ENCODE data around the gene TCF7. TPM values are rescaled to one million over a fixed set of nuclear protein-coding genes. Genes with fewer than 3 reads are reported as not detected.

The TCF7 gene
- total RNA-seq, 2 experiments from 2014 or later: 0.97 to 1.1 TPM

- no peaks in the 10 kb centered on the region for H3K4me1 ChIP-seq (ENCODE audit: insufficient read depth, low read length, poor library complexity, severe bottlenecking)
- H4K20me1 ChIP-seq (ENCODE audit: insufficient read depth, low read length): no peaks in the 10 kb centered on the region
- ChIA-PET POLR2A (interaction anchor here (0.7 to 0.9 kb wide), 2 partner anchors 40 to 43 kb away, joined by 4 read pairs; partner anchors contain the start of gene PPP2CA), CTCF (ENCODE audit: unreplicated experiment) (interaction anchor here (1.7 kb wide), 1 partner anchor 106 kb away, joined by 10 read pairs; no protein-coding TSS in a partner anchor)
- no TSS peak for BruUV-seq (replicated peaks)
- H3K36me3 ChIP-seq (ENCODE audit: insufficient read depth, low read length): no peaks in the 10 kb centered on the region
- TF ChIP-seq CTCF (conservative IDR thresholded peaks at IDR 0.05; ENCODE audit: low read length) (no peak), EZH2phosphoT487 (IDR thresholded peaks at IDR 0.05; ENCODE audit: borderline replicate concordance, low read depth, low read length) (no peak)
- no peaks in the 10 kb centered on the region for H3K9me2 ChIP-seq (ENCODE audit: insufficient read depth, low read length)
- intact Hi-C loops (cut with micrococcal nuclease; ENCODE audit: unreplicated experiment): loop anchor here (5.0 kb wide), 1 partner anchor 404 kb away; no protein-coding TSS in a partner anchor
- no peak for DNase-seq (ENCODE audit: low spot score)
- H3K9me3 ChIP-seq (ENCODE audit: low read length): no peaks in the 10 kb centered on the region
- no peak overlapping the region for H3K4me2 ChIP-seq (ENCODE audit: low read length)
- H2AFZ ChIP-seq (ENCODE audit: low read length): no peak overlapping the region
- no peaks in the 10 kb centered on the region for H3K79me2 ChIP-seq (ENCODE audit: insufficient read depth, low read depth, low read length)
- H3K27ac ChIP-seq (ENCODE audit: low read depth, low read length, poor library complexity, severe bottlenecking): no peak overlapping the region
- H3K4me3 ChIP-seq (ENCODE audit: low read depth, low read length, poor library complexity, severe bottlenecking): no peak overlapping the region
Observed at GRCh38 chr5:134183481-134183880, 69.0 kb downstream of the TCF7 start.

- TF ChIP-seq EZH2phosphoT487 (IDR thresholded peaks at IDR 0.05; ENCODE audit: borderline replicate concordance, low read depth, low read length) (no peak), CTCF (conservative IDR thresholded peaks at IDR 0.05; ENCODE audit: low read length) (peak; percentile 88)
- no peaks in the 10 kb centered on the region for H3K79me2 ChIP-seq (ENCODE audit: insufficient read depth, low read depth, low read length)
- CTCF ChIA-PET (ENCODE audit: unreplicated experiment): interaction anchor here (1.7 kb wide), 1 partner anchor 105 kb away, joined by 10 read pairs; no protein-coding TSS in a partner anchor
- H3K9me3 ChIP-seq (ENCODE audit: low read length): no peaks in the 10 kb centered on the region
- H3K4me3 ChIP-seq (ENCODE audit: low read depth, low read length, poor library complexity, severe bottlenecking): no peak overlapping the region
- no peaks in the 10 kb centered on the region for H4K20me1 ChIP-seq (ENCODE audit: insufficient read depth, low read length)
- no peaks in the 10 kb centered on the region for H3K9me2 ChIP-seq (ENCODE audit: insufficient read depth, low read length)
- no peak overlapping the region for H3K27ac ChIP-seq (ENCODE audit: low read depth, low read length, poor library complexity, severe bottlenecking)
- H3K4me1 ChIP-seq (ENCODE audit: insufficient read depth, low read length, poor library complexity, severe bottlenecking): no peaks in the 10 kb centered on the region
- DNase-seq (ENCODE audit: low spot score): peak; percentile 76
- BruUV-seq (replicated peaks): no TSS peak
- POLR2A ChIA-PET: interaction anchor here (0.6 to 0.9 kb wide), 3 partner anchors 24 to 553 kb away, joined by 3 to 5 read pairs (median 4); partner anchors contain the start of gene PPP2CA
- no peak overlapping the region for H3K4me2 ChIP-seq (ENCODE audit: low read length)
- no peak overlapping the region for H2AFZ ChIP-seq (ENCODE audit: low read length)
- intact Hi-C loops (cut with micrococcal nuclease; ENCODE audit: unreplicated experiment): loop anchor here (1.0 to 5.0 kb wide), 2 partner anchors 105 to 403 kb away; no protein-coding TSS in a partner anchor
- H3K36me3 ChIP-seq (ENCODE audit: insufficient read depth, low read length): no peaks in the 10 kb centered on the region
Observed at GRCh38 chr5:134184155-134185135, 70.0 kb downstream of the TCF7 start.

All from OCI-LY7 (cell line).